ENCODE measurements around the gene TPI1.
A peak's percentile ranks its signal among the peaks of the same experiment; 100 is the strongest.
"Not testable (repeated sequence)": the region's sequence is repeated elsewhere in the genome, so short reads cannot be mapped to it uniquely, and the experiment has no call there.

TPI1 gene

DNA sequence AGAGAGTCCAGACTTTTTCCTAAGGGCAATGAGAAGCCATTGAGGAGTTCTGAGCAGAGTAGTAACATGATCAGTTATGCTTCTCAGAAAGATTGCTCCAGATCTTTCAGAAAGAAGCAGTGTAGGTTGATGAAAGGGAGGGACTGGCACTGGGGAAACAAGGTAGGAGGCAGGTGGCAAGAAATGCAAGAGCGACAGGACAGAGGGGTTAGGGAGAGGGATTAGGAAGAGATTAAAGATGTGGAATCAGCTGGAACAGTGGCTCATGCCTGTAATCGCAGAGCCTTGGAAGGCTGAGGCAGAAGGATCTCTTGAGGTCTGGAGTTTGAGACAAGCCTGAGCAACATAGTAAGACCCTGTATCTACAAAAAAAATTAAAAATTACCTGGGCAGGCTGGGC, 19.7 kb upstream of the TPI1 start:
- no peak for DNase-seq (ENCODE audit: low spot score)

DNA sequence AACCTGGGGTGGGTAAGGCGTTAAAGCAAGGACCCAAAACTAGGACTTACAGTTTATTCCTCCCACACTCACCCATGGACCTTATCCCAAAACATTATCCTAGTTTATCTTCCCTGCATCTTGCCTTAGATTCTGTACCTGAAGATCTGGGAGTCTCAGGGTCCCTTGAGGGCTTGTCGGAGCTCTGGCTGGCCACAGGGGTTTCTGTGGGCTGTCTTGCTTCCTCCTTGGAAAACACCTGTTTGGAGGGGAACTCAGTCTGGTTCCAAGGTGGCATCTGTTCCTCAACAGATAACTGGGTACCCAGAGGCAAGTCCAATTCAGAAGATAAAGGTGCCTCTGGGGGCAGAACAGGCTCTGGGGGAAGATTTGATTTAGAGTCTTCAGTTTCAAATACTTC, 17.9 kb upstream of the TPI1 start:
- no peak for DNase-seq (ENCODE audit: low spot score)

DNA sequence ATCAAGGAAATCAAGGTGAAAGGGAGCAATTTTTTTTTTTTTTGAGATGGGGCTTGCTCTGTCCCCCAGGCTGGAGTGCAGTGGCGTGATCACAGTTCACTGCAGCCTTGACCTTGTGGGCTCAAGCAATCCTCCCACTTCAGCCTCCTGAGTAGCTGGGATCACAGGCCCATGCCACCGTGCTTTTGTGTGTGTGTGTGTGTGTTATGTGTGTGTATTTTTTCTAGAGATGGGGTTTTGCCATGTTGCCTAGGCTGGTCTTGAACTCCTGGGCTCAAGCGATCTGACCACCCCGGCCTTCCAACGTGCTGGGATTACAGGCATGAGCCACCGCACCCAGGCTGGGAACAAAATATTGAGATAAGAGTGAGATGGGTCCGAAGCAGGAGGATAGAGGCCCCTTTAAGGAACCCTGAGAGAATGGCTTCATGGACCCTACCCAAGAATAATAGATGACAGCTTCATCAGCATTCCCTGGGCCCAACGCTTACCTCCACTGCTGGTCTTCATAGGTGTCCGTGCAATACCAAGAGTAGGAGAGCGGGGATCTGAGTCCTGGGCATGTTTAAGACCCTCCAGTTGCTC, 17.3 kb upstream of the TPI1 start:
- DNase-seq (ENCODE audit: low spot score), result no peak

DNA sequence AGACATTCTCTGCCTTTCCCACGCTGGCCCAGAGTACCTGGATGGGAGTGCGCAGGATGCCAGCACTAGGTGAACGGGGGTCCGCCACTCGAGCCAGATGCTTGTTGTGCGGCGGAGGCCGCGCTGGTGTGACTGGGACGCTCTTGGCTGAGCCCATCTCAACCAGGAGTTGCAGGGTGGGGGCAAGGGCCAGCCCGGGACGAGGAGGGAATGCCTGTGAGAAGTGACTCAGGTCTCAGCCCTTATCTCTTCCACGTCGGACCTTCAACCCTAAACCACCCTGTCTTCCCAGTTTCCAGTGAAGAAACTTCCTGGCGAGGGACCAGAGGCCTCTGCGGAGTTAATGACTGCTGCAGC, 16.6 kb upstream of the TPI1 start:
- peak; percentile 54 for DNase-seq (ENCODE audit: low spot score)

DNA sequence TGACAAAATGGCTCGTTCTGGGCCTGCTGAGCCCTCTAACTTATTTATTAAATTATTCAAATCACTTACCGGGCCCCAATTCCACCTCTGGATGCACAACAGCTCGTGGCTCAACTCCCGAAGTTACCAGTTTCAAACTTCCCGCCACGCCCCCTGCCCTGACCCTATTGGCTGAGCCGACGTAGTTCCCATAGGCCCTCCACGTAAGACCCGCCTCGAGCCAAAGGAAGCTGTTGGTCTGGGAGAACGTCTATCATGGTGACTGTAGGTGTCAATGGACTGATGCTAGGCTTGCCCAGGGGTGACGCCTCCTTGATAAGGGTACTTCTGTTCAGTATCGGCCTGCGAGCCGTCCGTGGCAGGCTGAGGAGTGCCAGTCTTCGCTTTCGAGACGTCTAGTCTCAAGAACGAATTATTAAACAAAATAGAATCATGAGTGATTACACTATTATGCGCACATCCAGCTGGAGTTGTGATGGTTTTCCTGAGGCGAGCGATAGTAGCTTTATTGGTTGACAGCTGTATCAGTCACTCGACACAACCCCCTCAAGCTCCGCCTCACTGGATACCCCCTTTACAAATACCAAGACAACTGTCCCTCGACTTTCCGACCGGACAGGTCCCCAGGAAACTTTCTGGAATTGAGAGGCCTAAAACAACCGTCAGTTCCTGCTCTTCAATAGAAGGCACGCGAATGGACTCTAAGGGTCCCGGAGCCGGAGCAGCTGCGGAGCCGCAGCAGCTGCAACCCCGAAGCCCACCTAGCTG, 16.0 kb upstream of the TPI1 start, which contains the start of gene CDCA3:
Gene CDCA3, minus strand, starts transcription at position 134 of the 768 bp plus-strand sequence. CDS start 334 bp downstream, outside the sequence.
- DNase-seq (ENCODE audit: low spot score), result peak; percentile 99

DNA sequence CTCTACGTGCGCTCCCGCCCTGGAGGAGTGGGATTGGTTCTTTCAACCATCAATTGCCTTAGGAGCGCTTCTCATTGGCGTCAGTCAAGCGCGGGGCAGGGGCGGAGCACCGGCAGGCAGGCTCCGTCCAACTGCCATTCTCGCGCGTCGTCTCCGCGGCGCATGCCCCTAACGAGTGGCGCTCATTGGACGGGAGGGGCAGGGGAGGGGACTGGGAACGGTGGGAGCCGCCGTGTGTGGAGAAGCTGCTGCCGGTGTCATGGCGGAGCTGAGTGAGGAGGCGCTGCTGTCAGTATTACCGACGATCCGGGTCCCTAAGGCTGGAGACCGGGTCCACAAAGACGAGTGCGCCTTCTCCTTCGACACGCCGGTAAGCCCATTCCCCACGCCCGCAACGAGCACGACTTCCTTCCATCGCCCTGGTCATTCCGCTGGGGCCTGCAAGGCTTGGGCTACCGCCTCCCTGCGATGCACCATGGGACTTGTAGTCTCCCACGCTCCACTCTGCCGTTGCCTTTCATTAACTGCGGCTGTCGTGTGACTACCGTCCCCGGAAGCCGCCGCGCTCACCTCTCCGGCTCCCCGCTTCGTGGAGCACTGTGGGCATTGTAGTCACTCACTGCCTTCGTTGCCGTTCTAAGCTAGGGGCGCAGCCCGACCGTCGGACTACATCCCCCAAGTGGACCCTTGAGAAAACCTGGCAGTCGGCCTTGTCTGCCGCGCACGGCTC, 15.2 kb upstream of the TPI1 start, which contains the start of gene USP5:
Gene USP5, plus strand, starts transcription at position 230 of the 730 bp plus-strand sequence. Its CDS starts 30 bp downstream, at position 260.
- DNase-seq (ENCODE audit: low spot score), result peak; percentile 100

DNA sequence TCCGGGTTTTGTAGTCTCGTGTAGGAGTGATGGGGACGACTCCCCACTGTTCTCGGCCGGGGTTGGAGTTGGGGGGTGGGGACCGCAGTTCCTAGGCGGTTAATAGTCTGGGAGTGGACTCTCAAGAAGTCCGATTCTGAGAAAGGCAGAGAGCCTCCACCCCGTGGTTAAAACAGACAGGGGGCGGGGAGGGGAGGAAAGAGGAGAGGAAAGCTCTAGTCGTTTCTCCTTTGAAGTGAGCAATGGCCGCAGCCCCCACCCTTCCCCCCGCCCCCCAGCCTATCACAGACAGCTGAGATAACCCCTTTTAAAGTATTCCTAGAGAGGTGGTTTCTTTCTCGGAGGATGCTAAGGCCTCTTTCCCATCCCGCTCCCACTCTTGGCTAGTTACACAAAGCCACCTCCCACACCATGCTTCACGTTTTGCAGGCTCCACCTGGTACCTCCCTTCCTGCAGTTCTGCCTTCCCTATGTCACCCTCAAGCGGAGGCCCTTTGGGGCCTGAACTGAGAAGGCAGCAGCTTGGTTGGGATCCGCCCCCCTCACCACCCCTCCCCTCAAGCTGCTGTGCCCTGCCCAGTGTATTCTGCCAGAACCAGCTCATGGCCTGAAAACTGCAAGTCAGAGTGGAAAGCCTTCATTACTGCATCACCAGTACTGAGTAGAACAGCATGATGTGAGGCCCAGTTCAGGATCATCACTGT, 14.5 kb upstream of the TPI1 start:
- DNase-seq (ENCODE audit: low spot score), result peak; percentile 78

DNA sequence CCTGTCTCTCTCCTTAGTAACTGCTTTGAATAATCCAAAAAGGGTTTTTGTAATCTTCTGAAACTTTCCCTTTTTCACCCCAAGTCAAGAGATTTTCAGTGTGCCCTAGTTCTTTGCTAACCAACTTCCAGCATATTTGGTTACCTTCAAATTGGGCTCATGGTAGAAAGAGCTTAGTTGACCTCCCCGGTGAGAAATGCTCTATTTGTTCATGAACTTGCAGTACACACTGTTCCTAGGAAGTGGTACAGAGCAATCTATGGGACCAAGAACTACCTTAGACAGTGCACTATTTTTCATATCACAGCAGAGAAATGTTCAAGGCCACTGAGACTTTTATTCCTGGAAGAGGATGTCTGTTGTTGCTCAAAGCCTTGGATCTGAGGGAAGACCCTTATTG, 13.7 kb upstream of the TPI1 start:
- DNase-seq (ENCODE audit: low spot score), result no peak

DNA sequence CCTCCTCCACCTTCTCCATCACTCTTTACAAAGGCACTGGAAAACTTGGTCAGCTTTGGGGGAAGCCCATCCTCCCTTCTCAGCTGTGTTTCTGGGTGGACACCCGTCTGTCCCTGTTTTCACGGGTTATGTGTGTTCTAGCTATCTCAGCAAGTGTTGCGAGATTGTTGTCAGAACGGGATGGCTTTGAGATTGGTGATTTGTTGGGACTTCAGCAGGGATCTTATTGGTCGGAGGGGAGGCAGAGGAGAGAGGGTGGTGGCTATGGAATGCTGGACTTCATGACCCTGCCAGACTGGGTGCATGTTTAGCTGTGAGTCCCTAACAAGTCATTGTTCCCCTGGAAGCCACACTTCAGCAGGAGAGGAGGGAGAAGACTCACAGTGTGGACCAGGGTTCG, 13.3 kb upstream of the TPI1 start:
- DNase-seq (ENCODE audit: low spot score), result no peak

DNA sequence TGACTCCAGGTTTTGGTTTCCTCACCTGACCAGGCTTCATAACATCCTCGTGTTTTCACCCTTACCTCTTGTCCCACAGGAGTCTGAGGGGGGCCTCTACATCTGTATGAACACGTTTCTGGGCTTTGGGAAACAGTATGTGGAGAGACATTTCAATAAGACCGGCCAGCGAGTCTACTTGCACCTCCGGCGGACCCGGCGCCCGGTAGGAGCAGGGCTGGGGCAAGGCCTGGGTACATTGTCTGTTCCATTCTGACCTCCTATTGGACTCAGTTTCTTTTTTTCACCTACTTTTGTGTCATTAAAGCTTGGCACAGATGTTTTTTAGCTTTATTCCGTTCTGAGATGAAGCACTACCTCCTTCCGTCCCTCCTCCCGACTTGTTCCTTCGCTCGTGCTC, 12.0 kb upstream of the TPI1 start:
- DNase-seq (ENCODE audit: low spot score), result no peak

DNA sequence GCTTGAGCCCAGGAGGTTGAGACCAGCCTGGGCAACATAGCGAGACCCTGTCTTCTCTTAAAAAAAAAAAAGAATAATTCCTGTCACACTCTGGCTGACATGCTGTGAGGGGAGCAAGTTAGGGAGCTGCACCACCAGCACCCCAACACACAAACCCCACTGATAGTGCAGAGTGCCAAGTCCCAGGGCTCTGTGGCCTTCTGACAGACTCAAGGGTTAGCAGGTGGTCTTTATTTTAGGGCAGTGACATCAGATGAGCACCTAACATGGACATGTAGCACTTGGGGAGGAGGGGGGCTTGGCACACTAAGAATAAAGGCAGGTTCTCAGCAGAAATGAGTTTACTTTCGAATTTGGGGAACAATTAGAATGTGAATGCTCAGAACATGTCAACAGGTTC, 8.5 kb upstream of the TPI1 start:
- DNase-seq (ENCODE audit: low spot score), result no peak

DNA sequence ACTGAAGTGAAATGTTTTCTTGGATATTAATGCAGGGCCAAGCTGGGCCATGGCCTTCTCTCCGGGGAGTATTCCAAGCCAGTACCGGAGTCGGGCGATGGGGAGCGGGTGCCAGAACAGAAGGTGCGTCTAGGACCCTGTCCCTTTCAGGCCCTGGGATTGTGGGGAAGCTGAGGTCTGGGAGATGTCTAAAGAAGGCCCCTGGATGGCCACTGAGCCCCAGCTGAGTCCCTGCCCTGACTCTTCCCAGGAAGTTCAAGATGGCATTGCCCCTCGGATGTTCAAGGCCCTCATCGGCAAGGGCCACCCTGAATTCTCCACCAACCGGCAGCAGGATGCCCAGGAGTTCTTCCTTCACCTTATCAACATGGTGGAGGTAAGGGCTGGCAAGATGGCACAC, 7.2 kb upstream of the TPI1 start:
- DNase-seq (ENCODE audit: low spot score), result no peak

DNA sequence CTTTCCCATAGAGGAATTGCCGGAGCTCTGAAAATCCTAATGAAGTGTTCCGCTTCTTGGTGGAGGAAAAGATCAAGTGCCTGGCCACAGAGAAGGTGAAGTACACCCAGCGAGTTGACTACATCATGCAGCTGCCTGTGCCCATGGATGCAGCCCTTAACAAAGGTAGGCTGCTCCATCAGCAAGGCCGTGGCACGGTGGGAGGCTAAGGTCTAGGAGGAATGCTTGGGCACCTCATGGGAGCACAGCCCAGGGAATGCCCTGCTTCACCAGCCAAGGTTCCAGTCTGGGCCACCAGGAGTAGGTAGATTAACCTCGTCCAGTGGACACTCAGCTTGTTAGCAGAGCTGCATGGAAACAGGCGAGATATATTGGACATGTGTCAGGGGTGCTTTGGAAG, 6.4 kb upstream of the TPI1 start:
- no peak for DNase-seq (ENCODE audit: low spot score)

DNA sequence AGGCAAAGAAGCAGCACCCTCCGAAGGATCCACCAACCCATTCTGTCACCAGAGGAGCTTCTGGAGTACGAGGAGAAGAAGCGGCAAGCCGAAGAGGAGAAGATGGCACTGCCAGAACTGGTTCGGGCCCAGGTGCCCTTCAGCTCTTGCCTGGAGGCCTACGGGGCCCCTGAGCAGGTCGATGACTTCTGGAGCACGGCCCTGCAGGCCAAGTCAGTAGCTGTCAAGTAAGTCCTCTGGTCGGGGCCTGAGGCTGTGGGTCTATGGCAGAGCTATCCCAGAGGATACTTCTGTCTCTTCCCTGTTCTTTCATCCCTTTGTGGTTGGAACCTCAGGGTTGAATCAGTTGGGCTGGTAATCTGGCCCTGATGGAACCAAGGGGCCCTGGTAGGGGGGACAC, 5.9 kb upstream of the TPI1 start:
- no peak for DNase-seq (ENCODE audit: low spot score)

DNA sequence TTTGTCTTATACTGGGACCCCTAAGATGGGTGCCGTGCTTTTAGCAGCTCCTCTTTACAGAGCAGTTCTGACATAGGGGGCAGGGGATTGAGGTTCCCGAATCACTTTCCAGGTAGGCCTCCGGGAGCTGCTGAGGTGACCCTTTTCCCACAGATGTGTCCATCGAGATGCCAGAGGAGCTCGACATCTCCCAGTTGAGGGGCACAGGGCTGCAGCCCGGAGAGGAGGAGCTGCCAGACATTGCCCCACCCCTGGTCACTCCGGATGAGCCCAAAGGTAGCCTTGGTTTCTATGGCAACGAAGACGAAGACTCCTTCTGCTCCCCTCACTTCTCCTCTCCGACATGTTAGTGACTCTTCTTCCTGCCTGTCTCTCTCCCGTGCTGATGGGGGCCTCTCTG, 4.3 kb upstream of the TPI1 start:
- no peak for DNase-seq (ENCODE audit: low spot score)

DNA sequence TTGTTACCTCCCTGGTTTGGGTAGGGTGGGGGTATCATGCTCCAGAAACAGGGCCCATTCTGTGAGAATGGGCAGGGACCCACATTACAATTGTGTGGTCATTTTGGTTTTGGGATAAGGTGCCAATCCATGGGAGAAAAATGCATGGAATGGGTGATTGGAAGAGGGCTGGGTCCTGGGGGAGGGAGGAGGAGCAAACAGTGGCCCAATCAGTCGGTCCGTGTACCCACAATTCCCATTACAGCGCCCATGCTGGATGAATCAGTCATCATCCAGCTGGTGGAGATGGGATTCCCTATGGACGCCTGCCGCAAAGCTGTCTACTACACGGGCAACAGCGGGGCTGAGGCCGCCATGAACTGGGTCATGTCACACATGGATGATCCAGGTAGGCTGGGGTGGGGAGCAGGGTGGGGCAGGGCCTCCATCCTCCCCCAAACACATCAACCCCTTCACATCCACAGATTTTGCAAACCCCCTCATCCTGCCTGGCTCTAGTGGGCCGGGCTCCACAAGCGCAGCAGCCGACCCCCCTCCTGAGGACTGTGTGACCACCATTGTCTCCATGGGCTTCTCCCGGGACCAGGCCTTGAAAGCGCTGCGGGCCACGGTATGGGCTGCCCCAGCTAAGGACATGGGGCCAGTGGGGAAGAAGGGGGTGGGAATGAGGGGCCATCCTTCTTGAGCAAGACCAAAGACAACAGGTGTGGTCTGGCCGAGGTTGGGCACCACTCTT, 3.6 kb upstream of the TPI1 start:
- no peak for DNase-seq (ENCODE audit: low spot score)

DNA sequence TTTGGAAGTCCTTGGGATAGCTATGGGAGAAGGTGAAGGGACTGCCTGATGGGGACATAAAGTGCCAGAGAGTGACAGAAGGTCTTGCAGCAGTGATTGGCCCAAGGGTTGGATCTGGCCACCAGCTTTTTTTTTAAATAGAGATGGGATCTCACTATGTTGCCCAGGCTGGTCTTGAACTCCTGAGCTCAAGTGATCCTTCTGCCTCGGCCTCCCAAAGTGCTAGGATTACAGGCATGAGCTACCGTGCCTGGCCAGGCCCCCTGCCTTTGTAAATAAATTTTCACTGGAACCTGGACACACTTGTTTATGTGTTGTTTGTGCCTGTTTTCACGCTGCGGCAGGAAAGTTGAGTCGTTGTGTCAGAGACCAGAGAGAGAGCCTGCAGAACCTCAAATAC, 2.0 kb upstream of the TPI1 start:
- not testable (repeated sequence) for DNase-seq (ENCODE audit: low spot score)

DNA sequence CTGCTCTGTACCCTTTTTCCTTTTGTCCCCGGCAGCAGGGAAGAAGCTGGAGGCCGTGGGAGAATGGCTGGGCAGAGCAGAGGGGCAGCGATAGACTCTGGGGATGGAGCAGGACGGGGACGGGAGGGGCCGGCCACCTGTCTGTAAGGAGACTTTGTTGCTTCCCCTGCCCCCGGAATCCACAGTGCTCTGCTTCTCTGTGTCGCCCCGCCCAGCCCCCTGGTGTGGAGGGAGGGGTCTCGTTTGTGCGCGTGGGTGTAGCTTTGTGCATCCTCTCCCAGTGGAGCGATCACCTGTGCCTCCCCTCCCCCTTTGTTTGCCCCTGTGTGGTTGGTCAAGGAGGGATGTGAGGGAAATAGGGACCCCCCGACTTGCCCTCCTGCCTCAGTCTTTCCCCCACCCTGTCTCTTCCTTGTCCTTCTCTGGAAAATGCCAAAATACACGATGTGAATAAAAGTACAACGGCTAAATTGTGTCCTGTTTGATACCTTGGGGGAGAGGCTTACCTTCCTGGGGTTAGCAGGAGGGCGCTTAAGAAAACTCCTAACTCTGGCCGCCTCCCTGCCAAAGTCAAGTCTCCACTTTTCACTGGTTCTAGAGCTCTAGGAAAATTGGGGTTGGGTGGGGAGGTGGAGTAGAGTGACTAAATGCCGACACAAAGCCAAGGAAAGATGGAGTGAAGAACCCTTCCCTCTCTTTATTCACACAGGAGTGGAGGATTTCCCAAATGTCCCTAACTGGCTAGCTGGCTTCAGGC, 990 bp upstream of the TPI1 start:
- DNase-seq (ENCODE audit: low spot score), result no peak

DNA sequence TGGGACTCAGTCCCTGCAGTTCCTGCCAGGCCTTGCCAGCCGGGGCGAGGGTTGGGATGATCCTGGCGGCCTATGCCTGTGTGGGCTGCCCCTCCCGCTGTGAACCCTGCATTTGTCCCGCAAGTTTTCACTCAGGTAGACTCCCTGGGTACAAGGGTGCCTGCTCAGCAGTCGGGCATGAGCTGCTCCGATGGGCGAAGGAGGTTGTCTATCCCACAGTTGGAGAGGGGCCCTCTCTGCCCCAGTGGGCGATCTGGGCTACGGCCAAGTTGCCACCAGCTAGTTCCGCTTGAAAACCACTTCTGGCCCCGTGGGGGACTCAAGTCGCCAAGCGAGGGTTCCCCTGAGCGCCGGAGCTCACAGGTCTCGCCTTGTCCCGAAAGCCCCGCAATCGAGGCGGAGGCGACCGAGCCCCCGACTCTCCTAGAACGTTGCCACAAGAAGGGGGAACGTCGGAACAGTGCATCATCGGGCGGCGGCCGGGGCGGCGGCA, 365 bp upstream of the TPI1 start:
- no peak for DNase-seq (ENCODE audit: low spot score)

DNA sequence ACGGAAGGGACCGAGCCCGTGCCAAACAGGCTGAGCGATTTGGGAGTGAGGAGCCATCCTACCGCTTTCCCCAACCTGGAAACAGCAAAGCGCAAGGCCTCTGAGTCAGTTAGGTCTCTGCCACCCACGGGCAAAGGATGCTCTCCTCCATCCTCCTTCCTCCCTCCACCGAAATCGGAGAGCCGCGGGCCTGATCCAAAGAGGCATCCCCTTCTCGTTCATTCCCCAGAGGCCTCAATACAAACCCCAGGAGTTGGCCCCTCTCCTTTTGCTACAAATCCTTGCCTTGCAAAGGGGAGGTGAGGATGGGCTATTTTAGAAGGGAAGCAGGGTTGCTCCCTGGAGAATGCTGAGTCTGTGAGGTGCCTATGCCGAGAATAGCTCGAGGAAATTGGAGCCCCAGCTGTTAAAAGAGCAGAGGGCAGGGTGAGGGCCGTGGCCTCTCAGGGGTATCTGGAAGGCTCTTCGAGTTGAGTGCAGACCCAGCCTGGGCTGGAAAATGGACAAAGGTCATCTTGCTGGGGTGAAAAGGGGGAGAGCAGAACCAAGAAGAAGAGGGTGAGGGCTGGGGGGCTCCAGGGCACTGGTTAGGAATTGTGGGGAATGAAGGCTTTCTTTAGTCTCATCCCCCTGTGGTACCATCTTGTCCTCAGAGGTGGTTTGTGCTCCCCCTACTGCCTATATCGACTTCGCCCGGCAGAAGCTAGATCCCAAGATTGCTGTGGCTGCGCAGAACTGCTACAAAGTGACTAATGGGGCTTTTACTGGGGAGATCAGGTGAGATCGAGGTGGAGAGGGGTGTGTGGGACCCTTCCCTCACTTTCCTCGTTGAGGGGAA, 1.1 kb downstream of the TPI1 start:
- DNase-seq (ENCODE audit: low spot score), result peak; percentile 72
